ENCODE data around the gene ATXN7L3B. TPM values are rescaled to one million over a fixed set of nuclear protein-coding genes. Genes with fewer than 3 reads are reported as not detected.

The ATXN7L3B gene
- total and polyA plus RNA-seq, 2 donors (not counting 3 experiments of a cell fraction or from before 2014, with no cell fraction given) = 18.1 to 25.0 TPM

DNA sequence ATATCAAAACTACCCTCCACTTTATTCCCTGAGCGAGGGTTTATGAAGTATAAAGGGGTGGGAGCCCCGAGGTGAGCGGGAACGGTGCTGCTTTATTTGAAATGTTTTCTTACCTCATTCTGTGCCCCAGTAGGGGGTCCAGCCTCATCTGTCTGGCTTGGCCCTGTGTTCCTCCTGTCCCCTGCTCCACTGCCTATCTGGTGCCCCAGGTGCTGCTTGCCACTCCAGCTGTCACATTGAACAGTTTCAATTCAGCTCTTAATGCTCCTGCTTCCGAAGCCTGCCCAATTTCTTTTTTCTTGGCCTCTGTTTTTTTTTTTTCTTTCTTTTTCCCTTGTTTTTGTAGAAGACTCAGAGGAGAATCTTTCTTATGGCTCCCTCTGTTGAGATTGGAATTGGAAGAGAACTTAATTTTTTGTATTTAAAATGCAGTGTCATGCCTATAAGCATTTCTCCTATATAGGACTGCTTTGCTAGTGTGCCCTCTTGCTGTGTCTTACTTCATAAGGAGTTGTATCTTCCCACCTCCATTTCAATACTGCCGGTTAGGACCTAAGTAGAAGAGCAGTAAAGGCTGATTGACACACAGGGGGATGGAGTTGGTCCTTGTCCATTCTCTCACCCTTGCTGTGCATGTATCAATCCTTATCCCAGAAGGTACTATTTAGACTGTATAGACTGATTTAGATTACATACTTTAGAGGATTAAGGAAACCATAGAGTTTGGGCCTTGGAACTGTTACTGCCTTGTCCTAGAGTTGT is 2.3 kb downstream of the ATXN7L3B start:
- dilution Hi-C loops (cut with MboI; ENCODE audit: extremely low pct_ligation_motif_present, low sequenced_read_pairs) = no loop called here
- Histone ChIP-seq H2AFZ (ENCODE audit: low read depth, low read length) (no peak overlapping the region), H3K9ac (replicated peaks; ENCODE audit: extremely low read depth, insufficient read depth, low read length) (no peak overlapping the region), H3K4me3 (replicated peaks in 1 of 3; ENCODE audit: insufficient read depth in 1 of 3, low read depth in 1 of 3, low read length in 3 of 3) (peak overlapping the region in 1 of 3 experiments; percentile 96), H3K79me2 (ENCODE audit: control insufficient read depth, insufficient read depth, low read length) (peaks cover 43% of the 10 kb centered on the region), H3K9me3 (replicated peaks; ENCODE audit: control insufficient read depth, insufficient read depth, low read length) (no peaks in the 10 kb centered on the region), H4K20me1 (replicated peaks; ENCODE audit: control insufficient read depth, extremely low read depth, insufficient read depth, low read length) (peaks cover 4% of the 10 kb centered on the region), H3K4me2 (ENCODE audit: insufficient read depth, low read length) (peak overlapping the region; percentile 67), H3K36me3 (ENCODE audit: control insufficient read depth in 2 of 2, extremely low read depth in 1 of 2, insufficient read depth in 2 of 2, low read length in 2 of 2) (no peaks in the 10 kb centered on the region), H3K27me3 (ENCODE audit: control insufficient read depth in 2 of 2, insufficient read depth in 2 of 2, low read length in 2 of 2) (no peaks in the 10 kb centered on the region), H3K4me1 (ENCODE audit: control insufficient read depth, extremely low read depth, insufficient read depth, low read length) (peaks cover 21% of the 10 kb centered on the region), H3K9me1 (replicated peaks; ENCODE audit: control insufficient read depth, extremely low read depth, insufficient read depth, low read length) (no peaks in the 10 kb centered on the region), H3K27ac (ENCODE audit: insufficient read depth, low read depth, low read length) (no peak overlapping the region)
- BruUV-seq (replicated peaks) = no TSS peak
- CTCF ChIA-PET = interaction anchor here (1.9 kb wide), 1 partner anchor 9 kb away, joined by 4 read pairs; no protein-coding TSS in a partner anchor
- POLR2A ChIA-PET = no interaction called here
- TF ChIP-seq MAX (IDR thresholded peaks at IDR 0.05; ENCODE audit: insufficient read depth, insufficient read length) = no peak
- TF ChIP-seq POLR2AphosphoS5 (IDR thresholded peaks at IDR 0.05; ENCODE audit: insufficient read depth, low read depth, low read length) = no peak
- TF ChIP-seq CTCF (IDR thresholded peaks at IDR 0.05; ENCODE audit: extremely low read depth in 1 of 2, insufficient read depth in 1 of 2, low read depth in 1 of 2, low read length in 2 of 2) = no peak
- TF ChIP-seq GATA2 (IDR thresholded peaks at IDR 0.05; ENCODE audit: insufficient read depth, insufficient read length, low read depth, low read length) = no peak
- no peak for DNase-seq (ENCODE audit: low read depth, low spot score)
- intact Hi-C loops (cut with micrococcal nuclease) = loop anchor here (5.0 to 10.0 kb wide), 2 partner anchors 123 to 205 kb away; no protein-coding TSS in a partner anchor
- peak; percentile 4 for FAIRE-seq

All from endothelial cell of umbilical vein (primary cell).